ELF-1 (cell line): ENCODE results near the gene PAXX.
"Not testable (repeated sequence)": the region's sequence is repeated elsewhere in the genome, so short reads cannot be mapped to it uniquely, and the experiment has no call there.

Experiments
- DNase-seq: peaks from one replicate; pipeline ENCODE4 v3.0.0-alpha.2; 2016; ENCODE audit warnings: low read depth, low spot score

The PAXX gene

DNA sequence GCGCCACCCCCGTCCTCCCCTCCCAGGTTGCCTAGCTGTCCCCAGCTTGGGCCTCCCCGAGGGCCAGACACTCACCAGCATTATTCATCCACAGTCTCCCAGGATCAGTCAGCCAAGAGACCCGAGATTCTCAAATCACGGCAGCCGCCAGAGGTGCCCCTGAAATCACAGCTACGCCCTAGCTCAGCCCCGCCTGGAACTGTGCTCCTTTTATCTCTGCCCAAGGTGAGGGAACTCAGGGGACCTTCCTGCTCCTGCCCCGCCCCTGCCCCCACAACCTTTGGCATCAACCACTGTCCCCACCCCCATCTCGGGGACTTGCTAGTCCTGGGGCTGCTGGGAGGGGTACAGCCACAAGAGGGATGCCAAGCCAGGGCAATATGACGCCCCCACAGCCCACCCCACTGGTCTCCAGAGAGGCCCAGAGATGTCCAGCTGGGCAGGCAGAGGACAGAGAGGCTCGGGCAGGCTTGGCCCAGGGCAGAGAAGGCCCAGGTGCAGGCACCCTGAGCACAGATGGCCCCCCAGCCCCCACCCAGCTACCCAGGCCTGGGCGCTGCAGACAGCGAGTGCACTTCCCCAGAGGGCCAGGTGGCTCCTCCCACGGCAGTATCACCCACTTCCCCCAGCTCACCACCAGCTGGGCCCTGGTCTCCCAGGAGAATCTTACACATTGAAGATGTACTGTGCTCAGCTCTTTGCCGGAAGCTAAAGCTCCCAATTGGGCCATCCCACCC is 39.9 kb downstream of the PAXX start, which contains the start of gene FUT7:
FUT7 (minus strand) TSS at position 185 of the 737 bp plus-strand sequence; CDS start at position 88, 97 bp downstream.
- DNase-seq, result no peak

- DNase-seq, result no peak
Measured at GRCh38 chr9:137032858-137033257, 40.6 kb downstream of the PAXX start.

- DNase-seq, result not testable (repeated sequence)
Measured at GRCh38 chr9:137033481-137033880, 41.3 kb downstream of the PAXX start.

DNA sequence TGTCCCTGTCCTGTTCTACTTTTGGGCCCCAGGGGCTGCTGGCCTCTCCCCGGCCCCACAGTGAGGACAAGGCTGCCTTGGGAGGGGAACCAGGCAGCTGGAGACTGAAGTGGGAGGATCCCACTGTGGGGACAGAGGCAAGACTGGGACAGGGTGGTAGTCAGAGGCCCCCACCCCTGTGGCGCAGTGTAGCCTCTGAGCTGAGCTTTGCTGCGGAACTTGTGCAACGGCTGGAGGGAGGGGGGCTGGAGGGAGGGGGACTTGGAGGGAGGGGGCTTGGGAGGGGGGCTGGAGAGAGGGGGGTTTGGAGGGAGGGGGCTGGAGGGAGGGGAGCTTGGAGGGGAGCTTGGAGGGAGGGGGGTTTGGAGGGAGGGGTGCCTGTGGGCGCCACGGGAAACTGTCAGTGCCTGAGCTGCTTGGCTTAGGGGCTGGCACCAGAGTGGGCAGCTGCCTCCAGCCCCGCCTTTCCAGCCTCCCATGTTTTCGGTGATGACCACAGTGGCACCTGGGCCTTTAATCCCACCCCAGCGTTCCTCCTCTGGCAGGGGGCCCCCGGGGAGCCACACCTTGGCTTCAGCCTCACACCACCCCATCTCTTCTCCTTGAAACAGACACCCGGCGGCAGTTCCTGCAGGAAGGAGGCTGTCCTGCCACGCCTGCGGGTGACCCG is 42.0 kb downstream of the PAXX start:
- DNase-seq, result no peak

- DNase-seq, result peak; percentile 88
Measured at GRCh38 chr9:137034709-137035506, 42.7 kb downstream of the PAXX start.

- DNase-seq, result no peak
Measured at GRCh38 chr9:137035507-137035834, 43.2 kb downstream of the PAXX start.

DNA sequence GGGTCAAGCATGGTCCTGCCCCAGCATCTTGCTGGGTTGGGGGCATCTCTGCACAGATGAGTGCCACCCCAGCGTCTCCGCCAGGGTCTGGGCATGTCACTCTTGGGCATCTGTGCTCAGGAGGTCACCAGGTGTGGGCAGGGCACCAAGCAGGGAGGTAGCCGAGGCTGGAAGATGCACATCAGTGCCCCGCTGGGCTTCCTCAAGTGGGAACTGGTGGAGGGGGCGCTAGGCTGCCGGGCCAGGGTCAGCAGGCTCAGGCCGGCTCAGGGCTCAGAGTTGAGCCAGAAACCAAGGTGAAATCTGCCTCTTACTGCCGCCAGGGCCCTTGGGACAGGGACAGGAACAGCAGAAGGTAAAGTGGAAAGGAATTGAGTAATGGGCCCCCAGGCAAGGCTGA is 43.7 kb downstream of the PAXX start:
- no peak for DNase-seq

DNA sequence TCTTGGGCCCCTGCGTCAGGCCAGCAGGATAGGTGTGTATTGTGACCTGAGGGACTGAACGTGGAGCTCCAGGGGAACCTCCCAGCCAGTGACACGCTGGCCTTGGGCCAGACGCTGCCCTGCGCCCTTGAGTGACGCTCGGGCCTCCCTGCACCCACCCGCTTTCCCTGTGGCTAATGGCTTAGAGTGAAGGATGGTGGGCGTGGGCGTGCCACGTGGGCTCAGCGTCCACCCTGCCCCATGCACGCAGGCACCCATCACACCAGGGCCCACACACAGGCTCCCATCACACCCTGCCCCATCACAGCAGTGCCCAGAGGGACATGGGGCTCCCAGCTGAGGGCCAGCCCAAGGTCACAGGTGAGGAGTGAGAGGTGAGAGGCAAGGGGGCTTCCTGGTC is 44.8 kb downstream of the PAXX start:
- DNase-seq, result no peak

- DNase-seq, result no peak
Measured at GRCh38 chr9:137037483-137037882, 45.3 kb downstream of the PAXX start.

DNA sequence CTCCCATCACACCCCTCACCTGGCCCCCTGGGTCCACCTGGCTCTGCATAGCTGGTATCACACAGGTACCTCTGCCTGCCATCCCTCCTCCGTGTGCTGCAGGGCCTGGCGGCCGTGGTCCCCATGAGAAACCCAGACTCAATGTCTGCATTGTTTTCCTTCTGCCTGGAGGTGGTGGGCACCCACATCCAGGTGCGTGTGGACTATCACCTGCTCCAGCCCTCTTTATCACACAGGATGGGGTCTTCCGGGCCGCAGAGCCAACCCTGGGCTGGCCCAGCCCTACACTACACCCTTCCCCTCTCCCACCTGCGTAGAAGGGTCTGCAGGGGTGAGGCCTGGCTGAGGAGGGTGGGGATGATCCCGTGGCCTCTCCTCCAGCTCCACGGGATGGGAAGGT is 46.7 kb downstream of the PAXX start:
- no peak for DNase-seq

GRCh38 chr9:137039611-137040366 is 47.6 kb downstream of the PAXX start:
- no peak for DNase-seq

GRCh38 chr9:137040568-137040967 is 48.3 kb downstream of the PAXX start:
- DNase-seq, result no peak

DNA sequence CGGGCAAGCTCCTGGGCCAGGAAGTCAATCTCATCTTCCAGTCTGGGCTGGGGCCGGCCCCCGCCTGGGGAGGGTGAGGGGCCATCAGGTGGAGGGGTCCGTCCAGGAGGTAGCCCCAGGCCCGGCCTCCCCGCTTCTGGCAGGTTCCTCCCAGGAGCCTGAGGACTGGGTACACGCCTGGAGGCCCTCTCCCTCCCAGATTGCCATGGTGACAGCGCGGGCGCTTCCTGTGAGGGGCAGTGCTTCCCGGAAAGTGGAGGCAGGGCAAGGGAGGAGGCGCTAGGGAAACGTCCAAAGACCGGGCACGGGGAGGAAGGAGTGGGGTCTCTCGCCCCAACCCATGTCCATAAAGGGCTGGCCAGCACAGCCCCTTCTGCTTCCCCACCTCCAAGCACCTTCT is 48.9 kb downstream of the PAXX start:
- DNase-seq, result no peak

- DNase-seq, result no peak
Measured at GRCh38 chr9:137042751-137043727, 50.8 kb downstream of the PAXX start.
